SK-N-SH treated with all-trans-retinoic acid at 6 μM for 48 hours (cell line): ENCODE measurements around the gene AGPAT3.

Source experiments
- ARNTL ChIP-seq: fragments of 450-650 bp; formaldehyde crosslinking; IDR thresholded peaks from 2 replicates; pipeline ENCODE4 v1.5.0; 2020; ENCODE audit warnings: low read depth, mild to moderate bottlenecking, moderate library complexity, borderline replicate concordance
- CSDC2 ChIP-seq: fragments of 250-450 bp; sonication (Bioruptor Pico); IDR thresholded peaks from 2 replicates; pipeline ENCODE4 v1.5.0; 2020; ENCODE audit warnings: mild to moderate bottlenecking, moderate library complexity
- CSRNP3 ChIP-seq: fragments of 250-450 bp; sonication (Bioruptor Pico); IDR thresholded peaks from 2 replicates; pipeline ENCODE4 v1.5.1; 2021; ENCODE audit warnings: mild to moderate bottlenecking, moderate library complexity
- OSR1 ChIP-seq: fragments of 250-450 bp; sonication (Bioruptor Pico); IDR thresholded peaks from 2 replicates; pipeline ENCODE4 v1.8.0; 2022; ENCODE audit warnings: moderate library complexity, mild to moderate bottlenecking, inconsistent platforms
- PATZ1 ChIP-seq: fragments of 250-450 bp; sonication (Bioruptor Pico); IDR thresholded peaks from 2 replicates; pipeline ENCODE4 v1.8.0; 2020; ENCODE audit warnings: mild to moderate bottlenecking, moderate library complexity, borderline replicate concordance
- RARB ChIP-seq: fragments of 250-450 bp; sonication (Bioruptor Pico); IDR thresholded peaks from 2 replicates; pipeline ENCODE4 v1.8.0; 2021; ENCODE audit warnings: mild to moderate bottlenecking, moderate library complexity
- SNAI2 ChIP-seq: fragments of 250-450 bp; sonication (Bioruptor Pico); IDR thresholded peaks from 2 replicates; pipeline ENCODE4 v1.5.0; 2020; ENCODE audit warnings: mild to moderate bottlenecking, moderate library complexity
- TCF4 ChIP-seq: fragments of 250-450 bp; sonication (Bioruptor Pico); IDR thresholded peaks from 2 replicates; pipeline ENCODE4 v1.8.0; 2021; ENCODE audit warnings: mild to moderate bottlenecking, moderate library complexity, borderline replicate concordance
- TSHZ2 ChIP-seq: fragments of 250-450 bp; sonication (Bioruptor Pico); IDR thresholded peaks from 2 replicates; pipeline ENCODE4 v1.5.0; 2020; ENCODE audit warnings: mild to moderate bottlenecking, moderate library complexity
- ZC3H10 ChIP-seq: fragments of 250-450 bp; sonication (Bioruptor Pico); IDR thresholded peaks from 2 replicates; pipeline ENCODE4 v1.5.1; 2021; ENCODE audit warnings: mild to moderate bottlenecking, moderate library complexity
- ZFP3 ChIP-seq: fragments of 250-450 bp; sonication (Bioruptor Pico); IDR thresholded peaks from 2 replicates; pipeline ENCODE4 v1.5.0; 2020; ENCODE audit warnings: mild to moderate bottlenecking, moderate library complexity
- ZNF565 ChIP-seq: fragments of 450-650 bp; formaldehyde crosslinking; conservative IDR thresholded peaks from 2 replicates; pipeline ENCODE4 v1.5.0; 2020; ENCODE audit warnings: low read depth, mild to moderate bottlenecking, moderate library complexity
- ZNF70 ChIP-seq: fragments of 450-650 bp; formaldehyde crosslinking; IDR thresholded peaks from 2 replicates; pipeline ENCODE4 v1.5.0; 2020; ENCODE audit warnings: mild to moderate bottlenecking, moderate library complexity
- TF ChIP-seq, protein P1 (sequence below): fragments of 250-450 bp; sonication (Bioruptor Pico); IDR thresholded peaks from 2 replicates; pipeline ENCODE4 v1.5.1; 2020; ENCODE audit warnings: low read depth, mild to moderate bottlenecking, moderate library complexity

- TF ChIP-seq, protein P1, sequence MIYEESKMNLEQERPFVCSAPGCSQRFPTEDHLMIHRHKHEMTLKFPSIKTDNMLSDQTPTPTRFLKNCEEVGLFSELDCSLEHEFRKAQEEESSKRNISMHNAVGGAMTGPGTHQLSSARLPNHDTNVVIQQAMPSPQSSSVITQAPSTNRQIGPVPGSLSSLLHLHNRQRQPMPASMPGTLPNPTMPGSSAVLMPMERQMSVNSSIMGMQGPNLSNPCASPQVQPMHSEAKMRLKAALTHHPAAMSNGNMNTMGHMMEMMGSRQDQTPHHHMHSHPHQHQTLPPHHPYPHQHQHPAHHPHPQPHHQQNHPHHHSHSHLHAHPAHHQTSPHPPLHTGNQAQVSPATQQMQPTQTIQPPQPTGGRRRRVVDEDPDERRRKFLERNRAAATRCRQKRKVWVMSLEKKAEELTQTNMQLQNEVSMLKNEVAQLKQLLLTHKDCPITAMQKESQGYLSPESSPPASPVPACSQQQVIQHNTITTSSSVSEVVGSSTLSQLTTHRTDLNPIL, result no peak
- no peak for TF ChIP-seq ZNF70 (CRISPR knock-in tag)
- TF ChIP-seq CSDC2 (CRISPR knock-in tag), result no peak
- no peak for TF ChIP-seq PATZ1 (CRISPR knock-in tag)
- no peak for TF ChIP-seq ARNTL (CRISPR knock-in tag)
- TF ChIP-seq TSHZ2 (CRISPR knock-in tag), result no peak
- no peak for TF ChIP-seq ZFP3 (CRISPR knock-in tag)
- no peak for TF ChIP-seq SNAI2 (CRISPR knock-in tag)
- TF ChIP-seq CSRNP3 (CRISPR knock-in tag), result no peak
- TF ChIP-seq ZC3H10 (CRISPR knock-in tag), result no peak
- no peak for TF ChIP-seq TCF4 (CRISPR knock-in tag)
- no peak for TF ChIP-seq RARB (CRISPR knock-in tag)
- no peak for TF ChIP-seq OSR1 (CRISPR knock-in tag)
- TF ChIP-seq ZNF565 (CRISPR knock-in tag), result no peak
Measured at GRCh38 chr21:43966946-43967512, 102.0 kb downstream of the AGPAT3 start.
